Gastroesophageal sphincter (tissue), 4 donors: Measurements from ENCODE around the gene SPAG16. TPM values are rescaled to one million over a fixed set of nuclear protein-coding genes. Genes with fewer than 3 reads are reported as not detected.

Source experiments
- ATAC-seq: fragments of 150-250 bp; one replicate; pipeline ENCODE4 v1.9.1; 2016; ENCODE audit warnings: mild to moderate bottlenecking, moderate library complexity
- H3K27ac ChIP-seq, 4 donors: fragments of 200-600 bp; sonication (generic) in 3 of 4; 1 replicate in 3 of 4; 2 replicates in 1 of 4; pipeline ENCODE4 v1.5.1; 2016 to 2019
- H3K27me3 ChIP-seq: fragments of 200-600 bp; sonication (generic); one replicate; pipeline ENCODE4 v1.5.1; 2019
- H3K36me3 ChIP-seq, 2 donors: fragments of 200-600 bp; sonication (generic); one replicate each; pipeline ENCODE4 v1.5.1; 2019; ENCODE audit warnings: control low read depth in 1 of 2
- H3K4me1 ChIP-seq, 3 donors: fragments of 200-600 bp; sonication (generic); 1 replicate in 2 of 3; 2 replicates in 1 of 3; pipeline ENCODE4 v1.5.1; 2016 to 2019; ENCODE audit warnings: control low read depth in 2 of 3
- H3K4me3 ChIP-seq, 2 donors: fragments of 200-600 bp; sonication (generic); one replicate each; pipeline ENCODE4 v1.5.1; 2019; ENCODE audit warnings: mild to moderate bottlenecking in 1 of 2, moderate library complexity in 1 of 2
- H3K9me3 ChIP-seq, 3 donors: fragments of 200-600 bp; sonication (generic); one replicate each; pipeline ENCODE4 v1.5.1; 2017 to 2019; ENCODE audit warnings: control low read depth in 2 of 3
- EP300 ChIP-seq: sonication (generic); formaldehyde crosslinking; IDR thresholded peaks from one replicate; pipeline ENCODE4 v1.6.1; 2017; ENCODE audit warnings: antibody characterized with exemption, mild to moderate bottlenecking
- POLR2A ChIP-seq, 2 donors: fragments of 450-650 bp; IDR thresholded peaks; one replicate each; pipeline ENCODE4 v1.6.1; 2017; ENCODE audit warnings: antibody characterized with exemption in 2 of 2, mild to moderate bottlenecking in 2 of 2, moderate library complexity in 1 of 2
- POLR2AphosphoS5 ChIP-seq: sonication (generic); formaldehyde crosslinking; IDR thresholded peaks from one replicate; pipeline ENCODE4 v1.6.1; 2017; ENCODE audit warnings: antibody characterized with exemption
- WGBS, 2 donors: methylation state at CpG; one replicate each; pipeline ENCODE4 v1.1.5; 2018; ENCODE audit warnings: low coverage in 1 of 2; 5-methylcytosine and 5-hydroxymethylcytosine counted together
- total RNA-seq, 4 donors: library from RNA; depleted of rRNA; stranded (reverse); fragments of >200 nt; gene quantifications; one replicate each; pipeline ENCODE4 v1.1.0, GENCODE V29; 2016
- TF ChIP-seq, protein P1 (sequence below), 4 experiments: fragments of 200-600 bp in 2 of 4; fragments of 450-650 bp in 2 of 4; sonication (generic) in 1 of 4; IDR thresholded peaks; one replicate each; pipeline ENCODE4 v1.5.1; 2017 to 2019; ENCODE audit warnings: antibody characterized with exemption in 4 of 4, mild to moderate bottlenecking in 2 of 4, moderate library complexity in 2 of 4

Gene SPAG16
- total RNA-seq, 4 donors from 2014 or later, result 28.9 to 39.8 (median 36.7) TPM

- no peak overlapping the region for H3K27ac ChIP-seq
- H3K9me3 ChIP-seq, result no peaks in the 10 kb centered on the region
- TF ChIP-seq EP300 (no peak), POLR2AphosphoS5 (no peak), POLR2A (IDR thresholded peaks at IDR 0.05) (no peak)
- TF ChIP-seq, protein P1, sequence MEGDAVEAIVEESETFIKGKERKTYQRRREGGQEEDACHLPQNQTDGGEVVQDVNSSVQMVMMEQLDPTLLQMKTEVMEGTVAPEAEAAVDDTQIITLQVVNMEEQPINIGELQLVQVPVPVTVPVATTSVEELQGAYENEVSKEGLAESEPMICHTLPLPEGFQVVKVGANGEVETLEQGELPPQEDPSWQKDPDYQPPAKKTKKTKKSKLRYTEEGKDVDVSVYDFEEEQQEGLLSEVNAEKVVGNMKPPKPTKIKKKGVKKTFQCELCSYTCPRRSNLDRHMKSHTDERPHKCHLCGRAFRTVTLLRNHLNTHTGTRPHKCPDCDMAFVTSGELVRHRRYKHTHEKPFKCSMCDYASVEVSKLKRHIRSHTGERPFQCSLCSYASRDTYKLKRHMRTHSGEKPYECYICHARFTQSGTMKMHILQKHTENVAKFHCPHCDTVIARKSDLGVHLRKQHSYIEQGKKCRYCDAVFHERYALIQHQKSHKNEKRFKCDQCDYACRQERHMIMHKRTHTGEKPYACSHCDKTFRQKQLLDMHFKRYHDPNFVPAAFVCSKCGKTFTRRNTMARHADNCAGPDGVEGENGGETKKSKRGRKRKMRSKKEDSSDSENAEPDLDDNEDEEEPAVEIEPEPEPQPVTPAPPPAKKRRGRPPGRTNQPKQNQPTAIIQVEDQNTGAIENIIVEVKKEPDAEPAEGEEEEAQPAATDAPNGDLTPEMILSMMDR (IDR thresholded peaks at IDR 0.05), result no peak
- peaks cover 0 to 6% (median 0%) of the 10 kb centered on the region in 3 donors for H3K4me1 ChIP-seq
- WGBS, 2 donors, result 52 to 60% methylated on average over 4 of the region's 4 CpGs
- H3K27me3 ChIP-seq, result no peaks in the 10 kb centered on the region
- ATAC-seq, result no peak
- no peak overlapping the region for H3K4me3 ChIP-seq
- H3K36me3 ChIP-seq, result no peaks in the 10 kb centered on the region
These were observed 31.1 kb upstream of the SPAG16 start for GRCh38 chr2:213253162-213253561.

DNA sequence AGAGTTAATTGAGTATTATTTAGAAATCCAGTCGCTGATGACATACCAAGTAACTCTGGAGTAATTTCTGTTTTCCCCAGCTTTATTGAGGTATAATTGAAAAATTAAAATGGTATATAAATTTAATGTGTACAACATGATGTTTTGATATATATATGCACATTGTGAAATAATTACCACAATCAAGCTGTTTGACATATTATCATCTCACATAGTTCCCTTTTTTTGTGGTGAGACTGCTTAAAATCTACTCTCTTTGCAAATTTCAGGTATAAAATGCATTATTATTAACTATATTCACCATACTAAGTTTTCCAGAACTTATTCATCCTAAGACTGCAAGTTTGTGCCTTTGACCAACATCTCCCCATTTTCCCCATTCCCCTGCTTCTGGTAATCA, 25.0 kb upstream of the SPAG16 start:
- Histone ChIP-seq H3K27me3 (no peaks in the 10 kb centered on the region), H3K4me1 (no peaks in the 10 kb centered on the region), H3K27ac (no peak overlapping the region), H3K9me3 (no peaks in the 10 kb centered on the region), H3K36me3 (no peaks in the 10 kb centered on the region), H3K4me3 (no peak overlapping the region)
- TF ChIP-seq POLR2A (IDR thresholded peaks at IDR 0.05) (no peak), POLR2AphosphoS5 (no peak), EP300 (no peak)
- TF ChIP-seq, protein P1 (IDR thresholded peaks at IDR 0.05), result no peak
- WGBS, 2 donors, result 58 to 89% methylated on average over 1 of the region's 1 CpG
- no peak for ATAC-seq

- 76 to 84% methylated on average over 1 of the region's 1 CpG for WGBS, 2 donors
- Histone ChIP-seq H3K9me3 (no peaks in the 10 kb centered on the region), H3K27me3 (no peaks in the 10 kb centered on the region), H3K36me3 (no peaks in the 10 kb centered on the region), H3K4me1 (no peaks in the 10 kb centered on the region), H3K27ac (no peak overlapping the region), H3K4me3 (no peak overlapping the region)
- no peak for ATAC-seq
- TF ChIP-seq, protein P1 (IDR thresholded peaks at IDR 0.05), result no peak
- TF ChIP-seq POLR2A (IDR thresholded peaks at IDR 0.05) (no peak), EP300 (no peak)
These were observed 23.0 kb upstream of the SPAG16 start for GRCh38 chr2:213261237-213261636.

DNA sequence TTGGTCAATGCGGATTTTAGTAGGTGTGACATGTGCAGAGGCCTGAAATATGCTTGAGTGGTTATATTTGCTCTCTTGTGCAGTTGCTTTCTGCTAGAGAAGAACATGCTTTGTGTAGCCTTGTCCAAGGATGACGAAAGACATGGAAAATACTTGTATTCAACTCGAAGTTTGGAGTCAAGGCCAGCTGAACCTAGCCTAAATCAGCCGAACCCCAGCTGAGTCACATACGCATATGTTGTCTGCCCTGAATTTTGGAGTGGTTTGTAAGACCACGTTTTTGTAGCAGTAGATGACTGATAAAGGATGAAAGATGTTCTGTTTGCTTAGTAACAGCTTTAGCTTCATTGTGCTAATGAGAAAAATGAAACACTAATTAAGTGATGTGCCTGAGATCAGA, 22.5 kb upstream of the SPAG16 start:
- TF ChIP-seq, protein P1 (IDR thresholded peaks at IDR 0.05), result no peak
- TF ChIP-seq EP300 (no peak), POLR2A (IDR thresholded peaks at IDR 0.05) (no peak), POLR2AphosphoS5 (no peak)
- H3K36me3 ChIP-seq, result no peaks in the 10 kb centered on the region
- H3K4me1 ChIP-seq, result no peaks in the 10 kb centered on the region
- H3K9me3 ChIP-seq, result no peaks in the 10 kb centered on the region
- H3K27ac ChIP-seq, result no peak overlapping the region
- no peak for ATAC-seq
- 51 to 74% methylated on average over 5 to 6 of the region's 6 CpGs for WGBS, 2 donors
- no peaks in the 10 kb centered on the region for H3K27me3 ChIP-seq
- no peak overlapping the region for H3K4me3 ChIP-seq

DNA sequence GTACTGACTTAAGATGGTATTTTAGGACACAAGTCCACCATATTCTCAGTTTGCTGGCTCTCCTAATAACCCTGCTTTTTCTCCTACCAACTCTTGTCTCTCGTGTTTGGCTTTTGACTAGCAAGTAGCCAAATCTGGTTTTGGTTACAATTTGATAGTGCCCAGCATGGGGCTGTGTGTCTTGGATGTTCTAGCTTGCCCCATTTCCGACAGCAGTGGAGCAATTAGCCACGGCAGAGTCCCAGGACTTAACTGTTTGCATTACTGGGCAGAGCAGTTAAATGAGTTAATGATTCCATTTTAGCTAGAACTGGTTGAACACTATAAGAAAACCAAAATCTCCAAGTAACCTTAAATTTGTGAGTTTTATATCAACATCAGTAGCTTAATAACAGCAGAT, 18.6 kb upstream of the SPAG16 start:
- ATAC-seq, result no peak
- H3K27me3 ChIP-seq, result no peaks in the 10 kb centered on the region
- H3K36me3 ChIP-seq, result no peaks in the 10 kb centered on the region
- H3K4me1 ChIP-seq, result no peaks in the 10 kb centered on the region
- TF ChIP-seq, protein P1 (IDR thresholded peaks at IDR 0.05), result no peak
- no peak overlapping the region for H3K4me3 ChIP-seq
- no peak overlapping the region for H3K27ac ChIP-seq
- no peaks in the 10 kb centered on the region for H3K9me3 ChIP-seq
- 65% methylated on average over 3 of the region's 3 CpGs; no CpG with 5 or more reads in 1 of the 2 donors for WGBS, 2 donors
